Breast epithelium (tissue), 4 donors: ENCODE measurements around the gene PIK3R5. TPM values are rescaled to one million over a fixed set of nuclear protein-coding genes. Genes with fewer than 3 reads are reported as not detected.
A peak's percentile ranks its signal among the peaks of the same experiment; 100 is the strongest.

Source experiments
- DNase-seq, 2 donors: peaks; one replicate each; pipeline ENCODE4 v3.0.0-alpha.2; 2019; ENCODE audit warnings: low spot score in 2 of 2
- H3K27ac ChIP-seq, 2 donors: fragments of 200-600 bp; sonication (generic) in 1 of 2; one replicate each; pipeline ENCODE4 v1.5.1; 2016 to 2019; ENCODE audit warnings: mild to moderate bottlenecking in 1 of 2
- H3K27me3 ChIP-seq, 2 donors: fragments of 200-600 bp; sonication (generic) in 1 of 2; one replicate each; pipeline versions ENCODE4 v1.5.1 to v1.6.0; 2017 to 2019; ENCODE audit warnings: control low read depth in 1 of 2, mild to moderate bottlenecking in 1 of 2
- H3K36me3 ChIP-seq: fragments of 200-600 bp; one replicate; pipeline ENCODE4 v1.5.1; 2019
- H3K4me1 ChIP-seq, 2 donors: fragments of 200-600 bp; sonication (generic); one replicate each; pipeline ENCODE4 v1.5.1; 2016 to 2019; ENCODE audit warnings: control low read depth in 1 of 2
- H3K4me3 ChIP-seq, 3 donors: fragments of 200-600 bp; sonication (generic); 1 replicate in 2 of 3; 2 replicates in 1 of 3; pipeline ENCODE4 v1.5.1; 2016 to 2019; ENCODE audit warnings: mild to moderate bottlenecking in 3 of 3, moderate library complexity in 2 of 3
- H3K9me3 ChIP-seq, 2 donors: fragments of 200-600 bp; sonication (generic) in 1 of 2; one replicate each; pipeline ENCODE4 v1.5.1; 2016 to 2019; ENCODE audit warnings: control low read depth in 1 of 2
- CTCF ChIP-seq, 3 donors: fragments of 450-650 bp; IDR thresholded peaks; one replicate each; pipeline ENCODE4 v1.5.1; 2016 to 2017; ENCODE audit warnings: antibody characterized with exemption in 3 of 3, mild to moderate bottlenecking in 3 of 3, moderate library complexity in 3 of 3
- POLR2A ChIP-seq: fragments of 450-650 bp; IDR thresholded peaks from one replicate; pipeline ENCODE4 v1.6.1; 2016; ENCODE audit warnings: antibody characterized with exemption, mild to moderate bottlenecking, moderate library complexity
- POLR2AphosphoS5 ChIP-seq, 3 donors: sonication (generic); formaldehyde crosslinking; IDR thresholded peaks; one replicate each; pipeline ENCODE4 v1.6.1; 2017; ENCODE audit warnings: antibody characterized with exemption in 3 of 3
- intact Hi-C: fragments of 100-400 bp; cut with DNase I; formaldehyde crosslinking; loops from one replicate; pipeline ENCODE4 v1.15.1; 2023; ENCODE audit warnings: low total_unique reads
- total RNA-seq, 3 donors: library from RNA; depleted of rRNA; stranded (reverse); fragments of >200 nt; gene quantifications; one replicate each; pipeline ENCODE4 v1.1.0, GENCODE V29; 2016

Gene PIK3R5
- total RNA-seq, 3 donors from 2014 or later = 9.8 to 28.6 (median 12.3) TPM

DNA sequence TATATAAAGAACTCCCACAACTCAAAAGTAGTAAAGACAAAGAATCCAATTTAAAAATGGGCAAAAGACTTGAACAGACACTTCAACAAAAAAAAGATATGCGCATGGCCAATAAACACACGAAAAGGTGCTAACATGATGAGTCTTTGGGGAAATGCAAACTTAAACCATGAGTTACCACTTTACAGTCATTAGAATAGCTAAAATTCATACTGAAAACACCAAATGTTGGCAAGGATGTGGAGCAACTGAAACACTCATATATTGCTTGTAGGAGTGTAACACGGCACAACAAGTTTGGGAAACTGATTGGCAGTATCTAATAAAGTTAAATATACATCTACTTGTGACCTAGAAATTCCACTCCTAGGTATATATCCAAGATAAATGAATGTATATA, 3.0 kb upstream of the PIK3R5 start:
- no peak for DNase-seq
- Histone ChIP-seq H3K4me3 (no peak overlapping the region), H3K27ac (no peak overlapping the region), H3K27me3 (peaks cover 6 to 28% of the 10 kb centered on the region in 2 donors), H3K36me3 (no peaks in the 10 kb centered on the region), H3K9me3 (no peaks in the 10 kb centered on the region), H3K4me1 (no peaks in the 10 kb centered on the region)
- no peak for TF ChIP-seq POLR2A
- no peak for TF ChIP-seq POLR2AphosphoS5 (IDR thresholded peaks at IDR 0.05)
- no peak for TF ChIP-seq CTCF (IDR thresholded peaks at IDR 0.05)
- intact Hi-C loops = no loop called here

GRCh38 chr17:8967861-8968260, 2.4 kb upstream of the PIK3R5 start:
- no peaks in the 10 kb centered on the region for H3K36me3 ChIP-seq
- peaks cover 6 to 28% of the 10 kb centered on the region in 2 donors for H3K27me3 ChIP-seq
- no peak overlapping the region for H3K4me3 ChIP-seq
- no peak for TF ChIP-seq POLR2AphosphoS5 (IDR thresholded peaks at IDR 0.05)
- no peak for TF ChIP-seq POLR2A
- intact Hi-C loops = no loop called here
- no peaks in the 10 kb centered on the region for H3K9me3 ChIP-seq
- H3K27ac ChIP-seq = no peak overlapping the region
- no peak for DNase-seq
- H3K4me1 ChIP-seq = no peaks in the 10 kb centered on the region

DNA sequence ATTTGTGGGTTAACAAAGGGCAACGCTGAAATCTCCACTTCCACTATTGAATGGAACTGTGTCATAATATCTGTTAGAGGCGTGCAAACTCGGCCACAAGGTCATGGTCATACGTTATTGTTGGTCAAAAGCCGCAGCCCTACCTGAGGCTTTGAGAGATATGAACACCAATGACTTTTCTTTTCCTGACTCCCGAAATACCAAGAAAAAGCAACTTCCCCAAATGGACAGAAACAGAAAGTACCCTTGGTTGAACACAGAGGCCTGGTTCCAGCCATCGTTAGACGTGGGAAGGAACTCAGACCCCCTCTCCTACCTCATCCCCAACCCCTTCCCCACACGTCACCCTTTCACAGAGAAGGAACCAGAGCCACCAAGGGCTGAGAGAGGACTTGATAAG, 1.4 kb upstream of the PIK3R5 start:
- H3K4me3 ChIP-seq = no peak overlapping the region
- no peak overlapping the region for H3K27ac ChIP-seq

GRCh38 chr17:8964801-8965393, 610 bp downstream of the PIK3R5 start:
- Histone ChIP-seq H3K27ac (peak overlapping the region in 1 of 2 donors; percentile 43), H3K4me1 (no peaks in the 10 kb centered on the region), H3K27me3 (peaks cover 6 to 28% of the 10 kb centered on the region in 2 donors), H3K9me3 (no peaks in the 10 kb centered on the region), H3K36me3 (no peaks in the 10 kb centered on the region), H3K4me3 (peak overlapping the region; percentile 42 to 56 (median 52))
- intact Hi-C loops = no loop called here
- DNase-seq = no peak
- TF ChIP-seq POLR2AphosphoS5 (IDR thresholded peaks at IDR 0.05) (no peak), CTCF (IDR thresholded peaks at IDR 0.05) (no peak), POLR2A (no peak)

More for the DNA sequence above, 1.4 kb upstream of the PIK3R5 start:
- intact Hi-C loops = no loop called here
- no peak for TF ChIP-seq CTCF (IDR thresholded peaks at IDR 0.05)
- no peak for TF ChIP-seq POLR2AphosphoS5 (IDR thresholded peaks at IDR 0.05)
- TF ChIP-seq POLR2A = no peak
- DNase-seq = no peak
- no peaks in the 10 kb centered on the region for H3K36me3 ChIP-seq
- H3K4me1 ChIP-seq = no peaks in the 10 kb centered on the region
- H3K9me3 ChIP-seq = no peaks in the 10 kb centered on the region
- peaks cover 6 to 28% of the 10 kb centered on the region in 2 donors for H3K27me3 ChIP-seq

- no peak for DNase-seq
- no peak for TF ChIP-seq POLR2A
- TF ChIP-seq CTCF (IDR thresholded peaks at IDR 0.05) = no peak
- intact Hi-C loops = no loop called here
- Histone ChIP-seq H3K36me3 (no peaks in the 10 kb centered on the region), H3K4me1 (no peaks in the 10 kb centered on the region), H3K9me3 (no peaks in the 10 kb centered on the region), H3K27me3 (peaks cover 6 to 28% of the 10 kb centered on the region in 2 donors), H3K4me3 (peak overlapping the region in 2 of 3 donors; percentile 52 to 56), H3K27ac (no peak overlapping the region)
Measured at GRCh38 chr17:8963647-8964258, 1.8 kb downstream of the PIK3R5 start.
